ENCODE measurements around the gene NFIL3.

DNA sequence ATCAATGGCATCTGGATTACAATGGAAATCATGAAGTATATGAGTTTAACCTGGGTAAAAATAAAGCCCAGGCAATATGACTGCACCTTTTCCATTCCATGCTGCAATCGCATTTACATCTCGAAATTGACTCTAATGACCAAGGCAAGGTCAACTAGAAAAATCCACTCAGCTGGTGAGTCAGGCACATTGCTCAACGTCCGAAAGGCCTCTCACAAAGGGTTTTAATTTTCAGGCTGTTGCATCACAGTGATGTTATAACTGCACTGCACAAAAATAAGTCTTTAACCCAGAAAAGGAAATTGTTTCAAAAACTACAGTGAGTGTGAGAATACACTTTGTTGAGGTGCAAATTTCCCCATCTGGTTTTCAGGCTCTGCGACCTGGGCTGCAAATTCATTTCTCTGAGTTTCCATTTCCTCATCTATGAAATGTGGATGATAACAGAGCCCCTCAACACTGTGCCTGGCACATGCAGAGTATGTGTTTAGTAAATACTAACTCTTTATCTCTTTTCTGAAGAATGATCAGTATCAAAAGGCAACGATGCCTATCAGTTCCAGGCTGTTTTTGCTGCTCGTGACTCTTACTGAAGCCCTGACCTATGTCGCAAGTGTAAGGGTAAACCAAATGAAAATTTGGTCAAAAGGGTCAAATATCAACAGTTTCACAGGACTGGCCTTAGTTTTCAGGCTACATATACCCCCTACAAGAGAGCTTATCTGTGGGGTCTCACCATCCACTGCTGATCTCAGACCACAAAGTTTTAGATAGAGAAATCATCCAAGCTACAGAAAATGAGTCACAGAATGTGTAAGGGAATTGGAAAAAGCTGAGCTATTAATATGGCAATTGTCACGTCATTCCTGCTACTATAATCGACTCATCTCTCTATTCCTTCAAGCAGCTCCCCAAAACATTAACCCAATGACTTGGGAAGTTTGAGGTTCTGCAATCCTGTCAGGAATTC is 4.1 kb downstream of the NFIL3 start:
- TF ChIP-seq, protein P1, sequence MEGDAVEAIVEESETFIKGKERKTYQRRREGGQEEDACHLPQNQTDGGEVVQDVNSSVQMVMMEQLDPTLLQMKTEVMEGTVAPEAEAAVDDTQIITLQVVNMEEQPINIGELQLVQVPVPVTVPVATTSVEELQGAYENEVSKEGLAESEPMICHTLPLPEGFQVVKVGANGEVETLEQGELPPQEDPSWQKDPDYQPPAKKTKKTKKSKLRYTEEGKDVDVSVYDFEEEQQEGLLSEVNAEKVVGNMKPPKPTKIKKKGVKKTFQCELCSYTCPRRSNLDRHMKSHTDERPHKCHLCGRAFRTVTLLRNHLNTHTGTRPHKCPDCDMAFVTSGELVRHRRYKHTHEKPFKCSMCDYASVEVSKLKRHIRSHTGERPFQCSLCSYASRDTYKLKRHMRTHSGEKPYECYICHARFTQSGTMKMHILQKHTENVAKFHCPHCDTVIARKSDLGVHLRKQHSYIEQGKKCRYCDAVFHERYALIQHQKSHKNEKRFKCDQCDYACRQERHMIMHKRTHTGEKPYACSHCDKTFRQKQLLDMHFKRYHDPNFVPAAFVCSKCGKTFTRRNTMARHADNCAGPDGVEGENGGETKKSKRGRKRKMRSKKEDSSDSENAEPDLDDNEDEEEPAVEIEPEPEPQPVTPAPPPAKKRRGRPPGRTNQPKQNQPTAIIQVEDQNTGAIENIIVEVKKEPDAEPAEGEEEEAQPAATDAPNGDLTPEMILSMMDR (conservative IDR thresholded peaks at IDR 0.05): no peak
- TF ChIP-seq EZH2 (IDR thresholded peaks at IDR 0.05; ENCODE audit: low read depth): no peak

All from PC-9 (cell line).